Osteoblast (primary cell): ENCODE measurements around the gene PRKN. TPM values are rescaled to one million over a fixed set of nuclear protein-coding genes. Genes with fewer than 3 reads are reported as not detected.

Source experiments
- DNase-seq: peaks from one replicate; pipeline ENCODE4 v3.0.0; 2011; ENCODE audit warnings: low spot score, mixed read lengths; ENCODE audit not compliant: insufficient read length; ENCODE audit errors: missing footprints
- H2AFZ ChIP-seq: 2 replicates; pipeline ENCODE4 v1.6.0; 2011; ENCODE audit warnings: mild to moderate bottlenecking, low read length
- H3K27ac ChIP-seq: 2 replicates; pipeline ENCODE4 v1.5.1; 2011; ENCODE audit warnings: mild to moderate bottlenecking, low read depth, low read length, moderate library complexity
- H3K27me3 ChIP-seq: 2 replicates; pipeline ENCODE4 v1.6.0; 2012; ENCODE audit warnings: mild to moderate bottlenecking, control low read depth, inconsistent platforms, low read length, moderate library complexity; ENCODE audit not compliant: insufficient read depth
- H3K36me3 ChIP-seq: 2 replicates; pipeline ENCODE4 v1.5.1; 2011; ENCODE audit warnings: mild to moderate bottlenecking, low read length, control low read depth, moderate library complexity; ENCODE audit not compliant: insufficient read depth
- H3K4me1 ChIP-seq: 2 replicates; pipeline ENCODE4 v1.5.1; 2011; ENCODE audit warnings: mild to moderate bottlenecking, low read length, control low read depth, moderate library complexity; ENCODE audit not compliant: insufficient read depth
- H3K4me2 ChIP-seq: 2 replicates; pipeline ENCODE4 v1.6.0; 2011; ENCODE audit warnings: mild to moderate bottlenecking, low read length; ENCODE audit not compliant: insufficient read depth
- H3K4me3 ChIP-seq: fragments of 200-600 bp; sonication (generic); 3 replicates; pipeline ENCODE4 v1.5.1; 2012; ENCODE audit warnings: mild to moderate bottlenecking, low read length, inconsistent platforms; ENCODE audit not compliant: insufficient read depth
- H3K79me2 ChIP-seq: 2 replicates; pipeline ENCODE4 v1.6.0; 2012; ENCODE audit warnings: mild to moderate bottlenecking, low read length, control low read depth, inconsistent platforms; ENCODE audit not compliant: insufficient read depth
- H3K9me3 ChIP-seq: 2 replicates; pipeline ENCODE4 v1.5.1; 2011; ENCODE audit warnings: low read depth, low read length, control low read depth
- H4K20me1 ChIP-seq: 2 replicates; pipeline ENCODE4 v1.6.0; 2012; ENCODE audit warnings: mild to moderate bottlenecking, low read length, control low read depth; ENCODE audit not compliant: insufficient read depth
- CTCF ChIP-seq: IDR thresholded peaks from 2 replicates; pipeline ENCODE4 v1.5.1; 2011; ENCODE audit warnings: mild to moderate bottlenecking, low read depth, low read length, moderate library complexity; ENCODE audit errors: extremely low read depth
- total RNA-seq: library from RNA; depleted of rRNA; stranded (reverse); fragments of >200 nt; gene quantifications from 2 replicates; pipeline ENCODE4 v1.2.3, GENCODE V29; 2012

The PRKN gene
- total RNA-seq, result 2.9 and 4.7 TPM in 2 replicates

- peaks cover 8% of the 10 kb centered on the region for H3K4me1 ChIP-seq
- no peaks in the 10 kb centered on the region for H3K9me3 ChIP-seq
- no peaks in the 10 kb centered on the region for H4K20me1 ChIP-seq
- no peaks in the 10 kb centered on the region for H3K36me3 ChIP-seq
- peak within 1 kb of the TSS; percentile 88 for H3K4me2 ChIP-seq
- peak; percentile 100 for DNase-seq
- H3K79me2 ChIP-seq, result no peaks in the 10 kb centered on the region
- H3K4me3 ChIP-seq, result peak within 1 kb of the TSS; percentile 84
- H3K27me3 ChIP-seq, result no peaks in the 10 kb centered on the region
- no peak for TF ChIP-seq CTCF
- peak within 1 kb of the TSS; percentile 60 for H3K27ac ChIP-seq
- peak within 1 kb of the TSS; percentile 94 for H2AFZ ChIP-seq
Measured at GRCh38 chr6:162727322-162728182, at the start of gene PRKN, which contains the start of gene PACRG. PRKN (minus strand) TSS chr6:162727766. PACRG (plus strand) TSS chr6:162727974.

DNA sequence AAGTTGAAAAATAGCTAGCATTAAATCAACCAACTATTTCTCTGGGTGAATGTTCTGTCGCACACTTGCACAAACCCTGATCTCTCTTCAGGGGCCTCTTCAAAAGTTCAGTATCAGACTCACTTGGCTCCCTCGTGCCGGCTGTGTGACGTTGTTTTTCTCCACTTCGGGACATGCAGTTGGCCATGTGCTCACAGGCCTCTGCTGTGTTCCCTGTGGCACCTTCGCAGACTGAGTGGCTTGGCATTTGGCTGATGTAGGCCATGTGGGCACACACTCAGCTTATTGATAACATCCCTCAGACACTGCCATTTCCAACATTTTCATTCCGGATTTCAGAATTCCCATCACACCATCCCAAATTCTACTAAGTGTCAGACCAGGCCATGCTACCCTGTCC lies 49.5 kb upstream of the PRKN start:
- Histone ChIP-seq H3K4me2 (no peak overlapping the region), H3K27me3 (no peaks in the 10 kb centered on the region), H3K9me3 (no peaks in the 10 kb centered on the region), H3K79me2 (no peaks in the 10 kb centered on the region), H3K27ac (no peak overlapping the region), H3K4me1 (no peaks in the 10 kb centered on the region), H3K4me3 (no peak overlapping the region), H2AFZ (no peak overlapping the region), H3K36me3 (no peaks in the 10 kb centered on the region), H4K20me1 (no peaks in the 10 kb centered on the region)
- DNase-seq, result peak; percentile 10
- no peak for TF ChIP-seq CTCF

GRCh38 chr6:162773996-162774395 lies 46.4 kb upstream of the PRKN start:
- Histone ChIP-seq H3K27me3 (no peaks in the 10 kb centered on the region), H3K36me3 (no peaks in the 10 kb centered on the region), H3K4me3 (no peak overlapping the region), H3K4me1 (no peaks in the 10 kb centered on the region), H3K79me2 (no peaks in the 10 kb centered on the region), H3K9me3 (no peaks in the 10 kb centered on the region), H2AFZ (no peak overlapping the region), H4K20me1 (no peaks in the 10 kb centered on the region), H3K27ac (no peak overlapping the region), H3K4me2 (no peak overlapping the region)
- no peak for TF ChIP-seq CTCF
- DNase-seq, result no peak

DNA sequence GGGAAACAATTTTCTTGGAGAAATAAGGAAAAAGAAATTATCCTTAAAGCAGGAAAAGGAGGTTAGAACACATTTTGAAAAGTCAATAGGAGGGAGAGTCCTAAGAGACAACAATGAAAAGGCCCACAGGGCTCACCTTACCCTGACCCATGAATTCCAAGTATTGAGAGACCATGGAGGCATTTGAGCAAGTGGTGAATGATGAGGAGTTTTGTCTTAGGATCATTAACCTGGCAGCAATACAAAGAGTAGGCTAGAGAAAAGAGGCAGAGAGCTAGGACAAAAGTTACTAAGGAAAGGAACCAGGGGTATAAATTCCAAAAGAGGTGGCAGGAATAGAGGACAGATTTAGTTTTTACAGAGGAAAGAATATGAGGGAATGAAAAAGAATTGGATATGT lies 44.9 kb upstream of the PRKN start:
- Histone ChIP-seq H2AFZ (no peak overlapping the region), H3K79me2 (no peaks in the 10 kb centered on the region), H3K27ac (no peak overlapping the region), H4K20me1 (no peaks in the 10 kb centered on the region), H3K4me2 (no peak overlapping the region), H3K4me1 (no peaks in the 10 kb centered on the region), H3K4me3 (no peak overlapping the region), H3K36me3 (no peaks in the 10 kb centered on the region), H3K9me3 (no peaks in the 10 kb centered on the region), H3K27me3 (no peaks in the 10 kb centered on the region)
- no peak for DNase-seq
- TF ChIP-seq CTCF, result no peak
